Thyroid gland (tissue), 4 donors: ENCODE data around the gene TRAIP. TPM values are rescaled to one million over a fixed set of nuclear protein-coding genes. Genes with fewer than 3 reads are reported as not detected.

Experiments
- DNase-seq, 2 donors: peaks; one replicate each; pipeline ENCODE4 v3.0.0-alpha.2; 2019
- H3K27ac ChIP-seq, 3 donors: fragments of 200-600 bp; sonication (generic); 1 replicate in 2 of 3; 2 replicates in 1 of 3; pipeline ENCODE4 v1.5.1; 2016 to 2019; ENCODE audit warnings: mild to moderate bottlenecking in 1 of 3, moderate library complexity in 1 of 3
- H3K27me3 ChIP-seq: fragments of 200-600 bp; sonication (generic); one replicate; pipeline ENCODE4 v1.5.1; 2019
- H3K36me3 ChIP-seq, 2 donors: fragments of 200-600 bp; sonication (generic); one replicate each; pipeline ENCODE4 v1.5.1; 2016 to 2019
- H3K4me1 ChIP-seq, 2 donors: fragments of 200-600 bp; sonication (generic); one replicate each; pipeline ENCODE4 v1.5.1; 2017 to 2019
- H3K4me3 ChIP-seq, 3 donors: fragments of 200-600 bp; sonication (generic); replicated peaks in 1 of 3; 1 replicate in 2 of 3; 2 replicates in 1 of 3; pipeline ENCODE4 v1.5.1; 2016; ENCODE audit warnings: mild to moderate bottlenecking in 1 of 3
- H3K9me3 ChIP-seq: fragments of 200-600 bp; sonication (generic); one replicate; pipeline ENCODE4 v1.5.1; 2017
- CTCF ChIP-seq, 6 experiments: fragments of 200-600 bp in 3 of 6; fragments of 450-650 bp in 3 of 6; sonication (generic) in 3 of 6; IDR thresholded peaks; one replicate each; pipeline ENCODE4 v1.5.1; 2016 to 2019; ENCODE audit warnings: antibody characterized with exemption in 6 of 6, mild to moderate bottlenecking in 2 of 6, inconsistent platforms in 1 of 6, moderate library complexity in 1 of 6
- POLR2A ChIP-seq, 2 donors: fragments of 450-650 bp; IDR thresholded peaks; one replicate each; pipeline ENCODE4 v1.6.1; 2017; ENCODE audit warnings: antibody characterized with exemption in 2 of 2, mild to moderate bottlenecking in 2 of 2, moderate library complexity in 1 of 2
- WGBS, 2 donors: methylation state at CpG; one replicate each; pipeline ENCODE4 v1.1.5; 2017; 5-methylcytosine and 5-hydroxymethylcytosine counted together
- intact Hi-C: fragments of 100-400 bp; cut with DNase I; formaldehyde crosslinking; loops from one replicate; pipeline ENCODE4 v1.15.1; 2023
- microRNA-seq: library from miRNA; unstranded; fragments of <30 nt; microRNA quantifications from one replicate; pipeline ENCODE4, GENCODE V29; 2016
- small RNA-seq: library from RNA; depleted of rRNA; stranded (forward); fragments of <200 nt; gene quantifications from one replicate; pipeline ENCODE3, GENCODE V24; 2016
- total RNA-seq, 4 donors: library from RNA; depleted of rRNA; stranded (reverse); fragments of >200 nt; gene quantifications; one replicate each; pipeline ENCODE4 v1.2.3, GENCODE V29; 2016

TRAIP gene
- total RNA-seq, 4 donors from 2014 or later = 0.73 to 7.0 (median 3.3) TPM

DNA sequence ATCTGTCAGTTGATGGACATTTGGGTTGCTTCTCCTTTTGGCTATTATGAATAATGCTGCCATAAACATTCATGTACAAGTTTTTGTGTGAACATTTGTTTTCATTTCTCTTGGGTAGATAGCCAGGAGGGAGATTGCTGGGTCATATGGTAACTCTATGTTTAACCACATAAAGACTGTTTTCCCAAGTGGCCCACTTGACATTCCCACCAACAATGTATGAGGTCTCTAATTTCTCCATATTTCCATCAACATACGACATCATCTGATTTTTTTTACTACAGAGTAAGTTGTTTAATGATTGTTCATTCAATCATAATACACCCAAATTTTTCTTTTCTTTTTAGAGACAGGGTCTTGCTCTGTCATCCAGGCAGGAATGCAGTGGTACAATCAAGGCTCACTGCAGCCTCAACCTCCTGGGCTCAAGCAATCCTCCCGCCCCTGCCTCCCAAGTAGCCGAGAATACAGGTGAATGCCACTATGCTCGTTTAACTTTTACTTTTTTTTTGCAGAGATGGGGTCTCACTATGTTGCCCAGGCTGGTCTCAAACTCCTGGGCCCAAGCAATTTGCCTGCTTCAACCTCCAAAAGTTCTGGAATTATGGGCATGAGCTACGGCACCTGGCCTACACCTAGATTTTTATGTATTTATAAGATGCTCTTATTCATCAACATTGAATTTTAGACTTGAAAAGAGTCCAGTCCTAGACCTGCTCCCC lies 76.8 kb downstream of the TRAIP start:
- intact Hi-C loops = no loop called here
- H3K4me1 ChIP-seq = peaks cover 8 to 14% of the 10 kb centered on the region in 2 donors
- no peak overlapping the region for H3K4me3 ChIP-seq
- peaks cover 6 to 7% of the 10 kb centered on the region in 2 donors for H3K36me3 ChIP-seq
- DNase-seq = no peak
- H3K9me3 ChIP-seq = no peaks in the 10 kb centered on the region
- TF ChIP-seq POLR2A (IDR thresholded peaks at IDR 0.05) (no peak), CTCF (IDR thresholded peaks at IDR 0.05) (no peak)
- 88 to 92% methylated on average over 5 of the region's 5 CpGs for WGBS, 2 donors
- H3K27me3 ChIP-seq = no peaks in the 10 kb centered on the region
- no peak overlapping the region for H3K27ac ChIP-seq

Small RNA genes within 50 kb of the gene (microRNA-seq; reads per million reads assigned to microRNA genes)
- not detected for gene MIR5193

Small RNA genes within 50 kb of the gene (small RNA-seq; reads per million reads assigned to genes)
- not detected for gene RN7SL217P

Other genes starting within 250 kb of the TRAIP start
- gene APEH, start 182.2 kb downstream of the TRAIP start, total RNA-seq = 100 to 1,000 TPM in 3 of 4 donors, 10 to 100 TPM in 1; 92.2 to 219 (median 185) TPM
- 10 to 100 TPM; 21.5 to 43.5 (median 40.7) TPM for gene MST1, start 167.1 kb downstream of the TRAIP start, total RNA-seq
- 10 to 100 TPM; 25.9 to 36.8 (median 33.5) TPM for gene RNF123, start 167.0 kb downstream of the TRAIP start, total RNA-seq
- gene AMIGO3, start 136.9 kb downstream of the TRAIP start, total RNA-seq = 1 to 10 TPM in 2 of 4 donors, under 1 TPM in 2; 0.40 to 2.8 (median 1.0) TPM
- 10 to 100 TPM; 28.5 to 85.6 (median 57.7) TPM for gene GMPPB, start 132.6 kb downstream of the TRAIP start, total RNA-seq
- 10 to 100 TPM; 42.4 to 74.0 (median 43.8) TPM for gene IP6K1, start 70.0 kb downstream of the TRAIP start, total RNA-seq
- gene CDHR4, start 56.7 kb downstream of the TRAIP start, total RNA-seq = not detected
- 1 to 10 TPM; 3.1 to 7.3 (median 5.6) TPM for gene INKA1, start 53.3 kb downstream of the TRAIP start, total RNA-seq
- gene UBA7, start 42.6 kb downstream of the TRAIP start, total RNA-seq = 10 to 100 TPM; 50.1 to 87.5 (median 69.3) TPM
- gene CAMKV, start 13.3 kb upstream of the TRAIP start, total RNA-seq = not detected
- gene MST1R, start 47.3 kb upstream of the TRAIP start, total RNA-seq = 1 to 10 TPM; 1.7 to 6.1 (median 3.1) TPM
- 10 to 100 TPM; 12.1 to 19.9 (median 18.7) TPM for gene MON1A, start 73.2 kb upstream of the TRAIP start, total RNA-seq
- gene RBM6, start 83.6 kb upstream of the TRAIP start, total RNA-seq = 100 to 1,000 TPM; 113 to 148 (median 129) TPM
- 100 to 1,000 TPM; 230 to 337 (median 268) TPM for gene RBM5, start 232.4 kb upstream of the TRAIP start, total RNA-seq